Activated CD4-positive, alpha-beta T cell treated with anti-CD3 and anti-CD28 coated beads, Interleukin-2, Interleukin-6, amounts not matched to agents 100 ng/mL and 50 ng/mL, durations not matched to agents 16 hours and 8 hours (primary cell): Measurements from ENCODE around the gene CYP2S1.

Experiments used
- DNase-seq: peaks from one replicate; pipeline ENCODE4 v3.0.0-alpha.2; 2020

The CYP2S1 gene

DNA sequence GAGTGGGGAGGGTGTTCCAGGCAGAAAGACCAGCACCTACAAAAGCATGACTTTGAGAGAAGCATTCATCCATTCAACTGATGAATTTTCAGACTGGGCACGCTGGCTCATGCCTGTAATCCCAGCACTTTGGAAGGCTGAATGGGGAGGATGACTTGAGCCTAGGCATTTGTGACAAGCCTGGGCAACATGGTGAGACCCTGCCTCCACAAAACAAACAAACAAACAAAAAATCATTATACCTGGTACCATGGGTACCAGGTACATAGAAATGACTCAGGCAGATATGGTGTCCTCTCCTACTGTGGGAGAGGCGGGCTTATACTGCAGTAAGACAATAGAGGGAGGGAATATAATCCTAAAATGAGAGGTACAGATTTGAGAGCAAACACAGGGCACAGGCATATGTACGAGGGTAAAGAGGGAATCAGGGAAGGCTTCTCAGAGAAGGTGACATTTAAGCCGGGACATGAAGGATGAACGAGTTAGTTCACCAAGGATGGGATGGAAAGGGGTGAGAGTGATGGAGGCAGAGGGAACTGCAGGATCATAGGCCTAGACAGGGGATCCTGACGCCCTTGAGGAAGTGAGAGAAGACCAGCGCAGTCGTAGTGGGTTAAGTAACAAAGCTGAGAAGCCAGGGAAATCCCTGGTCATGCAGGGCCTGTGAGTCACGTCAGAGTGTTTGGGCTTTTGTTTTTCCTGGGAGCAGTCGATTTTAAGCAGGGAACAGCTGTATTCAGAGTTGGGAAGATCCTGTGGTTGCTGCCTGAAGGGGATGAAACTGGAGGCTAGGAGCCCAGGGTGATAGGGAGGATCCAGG, 2.9 kb downstream of the CYP2S1 start:
- no peak for DNase-seq

- no peak for DNase-seq
Measured at GRCh38 chr19:41198559-41198958, 5.5 kb downstream of the CYP2S1 start.

DNA sequence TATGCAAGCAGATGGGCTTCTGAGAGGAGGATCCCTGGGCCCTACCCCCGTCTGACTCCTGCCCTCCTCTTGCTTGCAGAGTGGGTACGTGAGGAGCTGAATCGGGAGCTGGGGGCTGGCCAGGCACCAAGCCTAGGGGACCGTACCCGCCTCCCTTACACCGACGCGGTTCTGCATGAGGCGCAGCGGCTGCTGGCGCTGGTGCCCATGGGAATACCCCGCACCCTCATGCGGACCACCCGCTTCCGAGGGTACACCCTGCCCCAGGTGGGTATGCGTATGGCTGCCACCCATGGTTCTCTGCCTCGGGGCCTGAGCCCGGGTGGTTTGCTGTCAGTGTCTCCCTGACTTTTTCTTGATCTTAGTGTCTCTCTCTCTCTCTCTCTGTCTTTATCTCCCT, 10.4 kb downstream of the CYP2S1 start:
- no peak for DNase-seq

- DNase-seq = peak; percentile 88
Measured at GRCh38 chr19:41204338-41204737, 11.3 kb downstream of the CYP2S1 start.

GRCh38 chr19:41205995-41206394, 13.0 kb downstream of the CYP2S1 start:
- no peak for DNase-seq

- DNase-seq = no peak
Measured at GRCh38 chr19:41206456-41206855, 13.4 kb downstream of the CYP2S1 start.

- no peak for DNase-seq
Measured at GRCh38 chr19:41206926-41207750, 14.1 kb downstream of the CYP2S1 start.

DNA sequence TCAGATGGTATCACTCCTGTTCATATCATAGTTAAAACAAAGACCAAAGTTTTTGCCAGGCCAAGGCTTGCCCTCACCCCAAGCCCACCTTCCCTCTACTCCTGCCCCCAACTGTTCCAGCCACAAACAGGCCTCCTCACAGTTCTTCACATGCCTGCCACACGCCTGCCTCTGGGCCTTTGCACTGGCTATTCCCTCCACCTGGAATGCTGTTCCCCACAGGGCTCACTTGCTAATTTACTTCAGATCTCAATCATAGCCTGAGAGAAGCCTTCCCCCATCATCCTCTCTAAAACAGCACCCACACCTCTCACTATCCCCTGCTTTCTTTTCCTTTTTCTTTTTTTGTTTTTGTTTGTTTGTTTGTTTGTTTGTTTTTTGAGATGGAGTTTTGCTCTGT, 21.1 kb downstream of the CYP2S1 start:
- DNase-seq = no peak

GRCh38 chr19:41217741-41218140, 24.7 kb downstream of the CYP2S1 start:
- no peak for DNase-seq

GRCh38 chr19:41218249-41218614, 25.2 kb downstream of the CYP2S1 start:
- no peak for DNase-seq

- DNase-seq = no peak
Measured at GRCh38 chr19:41218615-41219507, 25.8 kb downstream of the CYP2S1 start, which contains the start of gene AXL. TSS of gene AXL (plus strand) at chr19:41219223. CDS start at chr19:41219393, 170 bp downstream.

DNA sequence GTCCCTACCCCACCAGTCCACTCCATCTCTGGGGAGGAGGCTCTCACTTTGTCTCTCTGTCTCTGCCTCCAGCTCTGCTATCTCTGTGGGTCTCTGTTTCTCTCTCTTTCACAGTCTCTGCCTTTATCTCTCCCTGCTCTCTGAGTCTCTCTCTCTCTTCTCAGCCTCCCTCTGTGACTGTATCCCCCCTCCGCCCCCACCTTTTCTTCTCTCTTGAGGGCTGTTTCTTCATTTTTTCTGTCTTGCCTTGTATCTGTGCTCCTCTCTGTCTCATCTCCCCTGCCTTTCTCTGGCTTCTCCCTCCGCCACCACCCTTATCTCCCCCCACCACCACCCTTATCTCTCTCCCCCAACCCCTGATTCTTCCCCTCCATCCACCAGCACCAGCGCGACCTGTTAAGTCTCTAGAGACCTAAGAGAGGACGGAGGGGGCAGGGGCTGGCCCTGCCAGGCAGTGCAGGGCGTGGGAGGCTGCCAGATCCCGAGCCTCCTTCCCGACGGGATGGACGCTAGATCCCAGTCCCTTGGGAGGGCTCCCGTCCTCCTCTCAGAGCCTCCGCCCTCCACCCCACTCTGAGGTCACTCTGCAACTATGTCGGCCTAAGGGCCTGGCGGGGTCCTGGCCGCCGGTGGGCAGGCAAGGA, 27.0 kb downstream of the CYP2S1 start:
- no peak for DNase-seq

DNA sequence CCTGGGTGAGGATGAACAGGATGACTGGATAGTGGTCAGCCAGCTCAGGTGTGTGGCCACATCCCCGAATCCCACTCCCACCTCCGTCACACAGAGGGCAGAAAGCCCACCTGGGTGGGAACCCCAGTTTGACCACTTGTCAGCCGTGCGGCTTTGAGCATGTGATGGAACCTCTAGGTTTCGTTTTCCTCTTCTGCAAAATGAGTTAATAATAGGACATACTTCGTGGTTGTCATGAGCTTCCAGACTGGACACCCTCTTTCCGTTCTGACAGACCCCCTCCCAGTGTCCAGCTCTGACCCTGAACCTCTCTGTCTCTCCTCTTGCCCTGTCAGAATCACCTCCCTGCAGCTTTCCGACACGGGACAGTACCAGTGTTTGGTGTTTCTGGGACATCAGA, 27.8 kb downstream of the CYP2S1 start:
- DNase-seq = no peak

DNA sequence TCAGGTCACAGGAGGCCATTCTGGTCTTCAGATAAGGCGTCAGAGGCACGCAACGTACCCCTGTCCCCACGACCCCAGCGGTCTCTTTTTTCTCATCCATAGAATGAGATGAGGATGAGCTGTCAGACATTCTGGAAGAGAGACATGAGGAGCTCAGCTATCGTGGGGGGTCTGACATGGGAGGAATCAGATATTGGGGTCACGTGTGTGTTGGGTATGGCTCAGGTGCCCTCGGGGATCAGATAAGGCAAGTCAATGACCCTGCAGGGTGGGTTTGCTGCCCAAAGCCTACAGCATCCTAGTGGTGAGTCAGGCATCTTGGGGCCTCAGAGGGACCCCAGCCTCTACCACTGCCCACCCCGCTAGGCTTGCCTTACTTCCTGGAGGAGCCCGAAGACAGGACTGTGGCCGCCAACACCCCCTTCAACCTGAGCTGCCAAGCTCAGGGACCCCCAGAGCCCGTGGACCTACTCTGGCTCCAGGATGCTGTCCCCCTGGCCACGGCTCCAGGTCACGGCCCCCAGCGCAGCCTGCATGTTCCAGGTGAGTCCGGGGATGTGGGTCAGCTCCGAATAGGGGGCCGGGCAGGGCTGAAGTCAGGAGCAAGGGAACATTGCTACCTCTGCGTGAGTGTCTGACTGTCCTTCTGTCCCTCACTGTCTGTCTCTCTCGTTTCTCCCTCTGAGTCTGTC, 28.6 kb downstream of the CYP2S1 start:
- no peak for DNase-seq

DNA sequence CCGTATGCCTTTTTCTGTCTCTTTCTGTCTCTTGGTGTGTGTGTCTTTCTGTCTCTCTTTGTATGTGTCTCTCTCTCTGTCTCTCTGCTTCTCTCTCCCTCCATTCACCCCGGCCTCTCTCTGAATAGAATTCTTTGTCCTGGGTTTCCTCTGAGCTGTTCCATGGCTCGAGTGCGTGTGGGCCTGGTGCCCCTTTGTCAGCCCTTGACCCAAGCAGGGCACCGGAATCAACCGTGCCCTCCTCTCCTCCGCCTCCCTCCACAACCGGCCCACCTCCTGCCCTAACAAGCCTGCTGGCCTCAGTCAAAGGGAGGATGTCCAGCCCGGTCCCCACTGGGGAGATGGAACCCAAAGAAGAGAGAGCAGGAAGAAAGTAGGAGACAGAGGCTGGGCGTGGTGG, 29.2 kb downstream of the CYP2S1 start:
- DNase-seq = no peak

DNA sequence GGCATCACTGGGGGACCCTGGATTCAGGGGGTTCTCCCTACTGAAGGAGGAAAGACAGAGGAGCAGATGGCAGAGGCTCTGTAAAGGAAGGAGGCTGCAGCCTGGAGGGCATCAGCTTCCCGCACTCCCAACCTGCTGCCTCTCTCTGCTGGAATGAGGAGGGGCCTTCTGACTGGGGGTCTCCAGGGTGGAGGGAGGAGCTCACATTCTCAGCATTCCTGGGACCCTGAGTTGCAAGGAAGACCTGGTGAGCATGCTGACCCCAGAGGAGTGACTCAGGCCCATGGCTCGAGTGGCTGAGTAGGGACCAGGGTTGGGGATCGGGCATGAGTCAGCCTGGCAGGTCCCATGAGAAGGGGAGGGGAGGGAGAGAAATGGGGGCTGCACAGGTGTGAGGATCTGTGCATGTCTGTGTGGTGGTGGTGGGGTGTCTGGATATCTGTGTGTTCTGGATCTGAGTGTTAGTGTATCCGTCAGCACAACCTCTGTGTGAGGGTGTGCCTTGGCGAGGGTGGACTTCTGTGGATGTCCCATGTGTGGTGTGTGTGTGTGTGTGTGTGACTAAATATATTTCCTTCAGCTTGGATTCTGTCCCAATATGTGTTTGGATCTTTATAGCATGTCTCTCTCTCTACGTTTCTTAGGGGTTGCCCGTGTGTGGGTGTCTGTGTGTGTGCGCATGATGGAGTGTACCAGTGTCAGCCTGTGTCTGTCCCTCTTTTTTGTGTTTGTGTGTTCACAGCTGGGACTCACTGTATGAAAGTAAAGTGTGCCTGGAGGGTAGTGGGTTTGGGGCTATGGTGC, 30.6 kb downstream of the CYP2S1 start:
- DNase-seq = no peak

GRCh38 chr19:41224632-41225031, 31.6 kb downstream of the CYP2S1 start:
- DNase-seq = no peak

DNA sequence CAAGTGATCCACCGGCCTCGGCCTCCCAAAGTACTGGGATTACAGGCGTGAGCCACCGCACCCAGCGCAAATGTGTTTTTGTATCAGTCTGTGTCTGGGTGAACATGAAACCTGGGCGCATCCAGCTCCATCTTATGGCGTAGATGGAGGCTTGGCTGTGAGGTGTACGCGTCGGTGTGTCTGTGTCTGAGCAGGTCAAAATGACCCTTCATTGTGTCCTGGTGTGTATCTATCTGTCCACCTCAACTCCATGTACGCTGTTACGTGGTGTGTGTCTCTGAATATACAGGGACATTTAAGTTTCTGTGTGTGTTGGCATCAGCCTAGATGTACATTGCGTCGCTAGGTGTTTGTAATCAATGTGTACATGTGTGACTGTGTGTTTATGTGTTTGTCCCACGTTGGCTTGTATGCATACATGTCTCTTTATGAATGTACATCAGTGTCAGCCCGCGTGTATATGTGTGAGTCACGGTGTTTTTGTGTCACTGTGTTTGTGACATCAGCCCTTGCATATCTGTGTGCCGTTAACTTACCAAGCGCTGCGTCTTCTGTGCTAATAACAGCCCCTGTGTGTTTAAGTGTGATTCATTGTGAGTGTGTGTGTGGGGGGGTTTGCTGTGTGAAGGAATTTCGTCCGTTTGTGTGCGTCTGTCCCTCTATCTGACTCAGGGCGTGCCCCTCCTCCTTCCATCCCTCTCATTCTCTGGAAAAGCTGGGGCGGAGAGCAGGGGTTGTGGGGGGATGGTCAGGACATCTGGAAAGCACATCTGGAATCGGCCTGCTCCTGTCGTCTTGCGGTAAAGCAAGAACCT, 32.4 kb downstream of the CYP2S1 start:
- DNase-seq = peak; percentile 23

- DNase-seq = peak; percentile 27
Measured at GRCh38 chr19:41226053-41226873, 33.2 kb downstream of the CYP2S1 start.
